ENCODE data around the gene GRM8.

DNA sequence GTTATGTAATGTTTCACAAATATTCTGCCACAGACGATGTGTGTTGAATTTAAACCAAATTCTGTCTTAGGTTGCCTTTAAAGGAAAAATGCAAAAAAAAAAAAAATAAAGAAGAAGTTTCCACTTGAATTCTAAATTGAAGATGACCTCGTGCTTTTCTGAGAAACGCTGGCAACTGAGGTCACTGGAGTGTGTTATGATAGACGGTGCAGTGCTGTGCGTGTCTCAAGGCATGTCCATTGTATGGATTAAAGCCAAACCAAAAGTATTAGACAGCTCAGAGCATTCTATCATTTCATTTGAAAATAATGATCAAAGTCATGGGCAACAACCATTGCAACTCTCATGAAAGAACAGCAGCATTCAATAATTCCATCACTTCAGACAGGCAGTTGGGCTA is 483.9 kb downstream of the GRM8 start:
- TF ChIP-seq, protein P1, sequence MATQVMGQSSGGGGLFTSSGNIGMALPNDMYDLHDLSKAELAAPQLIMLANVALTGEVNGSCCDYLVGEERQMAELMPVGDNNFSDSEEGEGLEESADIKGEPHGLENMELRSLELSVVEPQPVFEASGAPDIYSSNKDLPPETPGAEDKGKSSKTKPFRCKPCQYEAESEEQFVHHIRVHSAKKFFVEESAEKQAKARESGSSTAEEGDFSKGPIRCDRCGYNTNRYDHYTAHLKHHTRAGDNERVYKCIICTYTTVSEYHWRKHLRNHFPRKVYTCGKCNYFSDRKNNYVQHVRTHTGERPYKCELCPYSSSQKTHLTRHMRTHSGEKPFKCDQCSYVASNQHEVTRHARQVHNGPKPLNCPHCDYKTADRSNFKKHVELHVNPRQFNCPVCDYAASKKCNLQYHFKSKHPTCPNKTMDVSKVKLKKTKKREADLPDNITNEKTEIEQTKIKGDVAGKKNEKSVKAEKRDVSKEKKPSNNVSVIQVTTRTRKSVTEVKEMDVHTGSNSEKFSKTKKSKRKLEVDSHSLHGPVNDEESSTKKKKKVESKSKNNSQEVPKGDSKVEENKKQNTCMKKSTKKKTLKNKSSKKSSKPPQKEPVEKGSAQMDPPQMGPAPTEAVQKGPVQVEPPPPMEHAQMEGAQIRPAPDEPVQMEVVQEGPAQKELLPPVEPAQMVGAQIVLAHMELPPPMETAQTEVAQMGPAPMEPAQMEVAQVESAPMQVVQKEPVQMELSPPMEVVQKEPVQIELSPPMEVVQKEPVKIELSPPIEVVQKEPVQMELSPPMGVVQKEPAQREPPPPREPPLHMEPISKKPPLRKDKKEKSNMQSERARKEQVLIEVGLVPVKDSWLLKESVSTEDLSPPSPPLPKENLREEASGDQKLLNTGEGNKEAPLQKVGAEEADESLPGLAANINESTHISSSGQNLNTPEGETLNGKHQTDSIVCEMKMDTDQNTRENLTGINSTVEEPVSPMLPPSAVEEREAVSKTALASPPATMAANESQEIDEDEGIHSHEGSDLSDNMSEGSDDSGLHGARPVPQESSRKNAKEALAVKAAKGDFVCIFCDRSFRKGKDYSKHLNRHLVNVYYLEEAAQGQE (IDR thresholded peaks at IDR 0.05; ENCODE audit: insufficient read depth in 1 of 2, low read depth in 2 of 2, low read length in 2 of 2): no peak
- TF ChIP-seq SIN3A (IDR thresholded peaks at IDR 0.05; ENCODE audit: borderline replicate concordance, insufficient read depth, low read length): no peak
- no peak for TF ChIP-seq TAF1 (IDR thresholded peaks at IDR 0.05; ENCODE audit: borderline replicate concordance, insufficient read depth, low read length)
- no peak for TF ChIP-seq POLR2AphosphoS5 (IDR thresholded peaks at IDR 0.05; ENCODE audit: low read depth, low read length)

Data from PFSK-1 (cell line).